ENCODE data around the gene PTPN3.

DNA sequence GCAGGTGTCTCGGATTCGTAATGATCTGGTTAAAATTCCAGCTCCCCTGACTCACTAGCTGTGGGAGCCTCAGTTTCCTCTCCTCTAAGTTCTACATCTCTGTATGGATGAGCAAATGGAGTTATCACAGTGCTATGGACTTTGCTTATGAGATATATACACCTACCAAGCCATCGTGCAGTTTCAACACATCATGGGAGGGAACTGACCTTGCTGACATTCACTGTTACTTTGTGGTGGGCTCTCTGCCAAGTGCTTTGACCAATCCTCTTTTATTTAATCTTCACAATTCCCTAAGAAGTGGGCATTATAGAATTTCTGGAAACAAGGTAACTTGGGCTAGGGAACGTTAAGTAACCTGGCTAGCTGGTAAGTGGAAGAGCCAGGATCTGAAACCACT is 70.2 kb downstream of the PTPN3 start:
- TF ChIP-seq EP300 (IDR thresholded peaks at IDR 0.05; ENCODE audit: borderline replicate concordance) (no peak), MAX (IDR thresholded peaks at IDR 0.05) (no peak), NFIC (IDR thresholded peaks at IDR 0.05) (no peak), RAD21 (IDR thresholded peaks at IDR 0.05; ENCODE audit: low read depth) (no peak), EGR1 (IDR thresholded peaks at IDR 0.05) (no peak), FOXM1 (IDR thresholded peaks at IDR 0.05; ENCODE audit: borderline replicate concordance, low read depth) (no peak), CEBPB (IDR thresholded peaks at IDR 0.05) (no peak), ZBTB7A (IDR thresholded peaks at IDR 0.05; ENCODE audit: low read depth) (no peak), TCF12 (IDR thresholded peaks at IDR 0.05; ENCODE audit: low read depth) (no peak), TAF1 (IDR thresholded peaks at IDR 0.05; ENCODE audit: low read depth) (no peak), REST (IDR thresholded peaks at IDR 0.05; ENCODE audit: low read depth) (no peak)
- TF ChIP-seq, protein P1, sequence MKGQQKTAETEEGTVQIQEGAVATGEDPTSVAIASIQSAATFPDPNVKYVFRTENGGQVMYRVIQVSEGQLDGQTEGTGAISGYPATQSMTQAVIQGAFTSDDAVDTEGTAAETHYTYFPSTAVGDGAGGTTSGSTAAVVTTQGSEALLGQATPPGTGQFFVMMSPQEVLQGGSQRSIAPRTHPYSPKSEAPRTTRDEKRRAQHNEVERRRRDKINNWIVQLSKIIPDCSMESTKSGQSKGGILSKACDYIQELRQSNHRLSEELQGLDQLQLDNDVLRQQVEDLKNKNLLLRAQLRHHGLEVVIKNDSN (IDR thresholded peaks at IDR 0.05): no peak
